ENCODE results near the gene GRAMD1C.

DNA sequence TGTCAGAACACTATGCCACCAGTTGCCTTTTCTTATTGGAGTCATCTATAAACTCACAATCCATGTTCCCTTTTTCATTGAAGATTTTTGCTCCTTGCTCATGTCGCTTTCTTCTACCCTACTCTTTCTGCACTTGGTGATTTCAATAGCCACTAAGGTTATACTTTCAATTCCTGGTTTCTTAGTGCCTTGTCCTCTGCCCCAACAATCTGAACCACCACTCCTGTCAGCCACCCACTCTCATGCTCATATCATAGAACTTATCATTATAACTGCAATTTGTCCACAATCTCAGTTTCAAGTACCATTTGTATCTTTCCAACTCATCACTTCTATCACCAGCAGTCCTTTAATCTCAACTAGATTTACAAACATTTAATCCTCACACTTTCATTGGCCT is 10.0 kb upstream of the GRAMD1C start:
- TF ChIP-seq POLR2AphosphoS5 (IDR thresholded peaks at IDR 0.05; ENCODE audit: low read depth, low read length) (no peak), POLR2A (IDR thresholded peaks at IDR 0.05; ENCODE audit: low read depth, low read length) (no peak), TAF1 (IDR thresholded peaks at IDR 0.05; ENCODE audit: low read depth, low read length) (no peak), POU2F2 (IDR thresholded peaks at IDR 0.05; ENCODE audit: low read depth, low read length) (no peak), SPI1 (IDR thresholded peaks at IDR 0.05; ENCODE audit: low read depth, low read length) (peak; percentile 80)

All from GM12891 (cell line).